Endodermal cell (in vitro differentiated cells): ENCODE results near the gene CYREN. TPM values are rescaled to one million over a fixed set of nuclear protein-coding genes. Genes with fewer than 3 reads are reported as not detected.

Experiments
- DNase-seq: peaks from one replicate; pipeline ENCODE4 v3.0.0-alpha.2; 2017
- H3K27ac ChIP-seq: 2 replicates; pipeline ENCODE4 v1.5.1; 2013; ENCODE audit warnings: mild to moderate bottlenecking, low read depth, low read length, moderate library complexity
- H3K27me3 ChIP-seq: 2 replicates; pipeline ENCODE4 v1.6.1; 2013; ENCODE audit warnings: mild to moderate bottlenecking, low read length, moderate library complexity; ENCODE audit not compliant: insufficient read depth, control insufficient read depth, poor library complexity, severe bottlenecking
- H3K36me3 ChIP-seq: 2 replicates; pipeline ENCODE4 v1.7.0; 2013; ENCODE audit warnings: mild to moderate bottlenecking, low read length, moderate library complexity; ENCODE audit not compliant: control insufficient read depth, insufficient read depth
- H3K4me1 ChIP-seq: one replicate; pipeline ENCODE4 v1.7.0; 2013; ENCODE audit warnings: low read length; ENCODE audit not compliant: control insufficient read depth, insufficient read depth
- H3K4me3 ChIP-seq: 2 replicates; pipeline ENCODE4 v1.5.1; 2013; ENCODE audit warnings: mild to moderate bottlenecking, low read length, moderate library complexity
- H3K9ac ChIP-seq: 2 replicates; pipeline ENCODE4 v1.6.1; 2013; ENCODE audit warnings: mild to moderate bottlenecking, low read length, moderate library complexity; ENCODE audit not compliant: poor library complexity, severe bottlenecking; ENCODE audit errors: extremely low read depth
- H3K9me3 ChIP-seq: 2 replicates; pipeline ENCODE4 v1.6.1; 2013; ENCODE audit warnings: mild to moderate bottlenecking, low read length, moderate library complexity; ENCODE audit not compliant: control insufficient read depth
- H3K27ac Mint-ChIP-seq: 2 replicates; pipeline ENCODE4 v1.8.0; 2020; ENCODE audit warnings: mixed read lengths
- H3K27me3 Mint-ChIP-seq: 2 replicates; pipeline ENCODE4 v1.8.0; 2021; ENCODE audit warnings: mild to moderate bottlenecking, mixed read lengths; ENCODE audit not compliant: insufficient read depth
- H3K36me3 Mint-ChIP-seq: 2 replicates; pipeline ENCODE4 v1.8.0; 2020; ENCODE audit warnings: low read depth, mixed read lengths
- H3K4me1 Mint-ChIP-seq: 2 replicates; pipeline ENCODE4 v1.8.0; 2020; ENCODE audit warnings: mixed read lengths
- H3K4me3 Mint-ChIP-seq: 2 replicates; pipeline ENCODE4 v1.8.0; 2020; ENCODE audit warnings: mild to moderate bottlenecking, moderate library complexity, mixed read lengths
- H3K9me3 Mint-ChIP-seq: 2 replicates; pipeline ENCODE4 v1.8.0; 2020; ENCODE audit warnings: mild to moderate bottlenecking, mixed read lengths
- CTCF ChIP-seq: fragments of 200-600 bp; sonication (generic); conservative IDR thresholded peaks from 2 replicates; pipeline ENCODE4 v1.5.0; 2021; ENCODE audit warnings: antibody characterized with exemption, mild to moderate bottlenecking
- WGBS, 2 experiments: methylation state at CpG; one replicate each; pipeline versions ENCODE4 v1.1.5 to v1.1.7; 2013; ENCODE audit warnings: missing lambda C conversion rate in 2 of 2, mixed read lengths in 1 of 2; ENCODE audit not compliant: insufficient coverage in 1 of 2, insufficient read length in 1 of 2; 5-methylcytosine and 5-hydroxymethylcytosine counted together
- total RNA-seq, 2 donors: library from RNA; stranded (reverse); fragmentation: NEBNext Ultra II Directional in 1 of 2; extraction: Animal tissue kit (Norgen Biotek cat#: 25700) in 1 of 2; gene quantifications; 2 replicates in 1 of 2; 3 replicates in 1 of 2; pipeline ENCODE4 v1.2.1, GENCODE V29; 2021

The CYREN gene
- total RNA-seq, 2 donors from 2014 or later: 60.6 to 67.8 TPM

GRCh38 chr7:135160098-135160857, 10.2 kb downstream of the CYREN start:
- TF ChIP-seq CTCF: no peak
- no peak overlapping the region for H3K9ac ChIP-seq
- no peak for DNase-seq
- no peaks in the 10 kb centered on the region for H3K27me3 ChIP-seq
- H3K27ac Mint-ChIP-seq: peak overlapping the region; percentile 19
- 94 to 100% methylated on average over 2 to 5 of the region's 5 CpGs for WGBS, 2 experiments
- no peak overlapping the region for H3K4me3 Mint-ChIP-seq
- peaks cover 16% of the 10 kb centered on the region for H3K4me1 Mint-ChIP-seq
- peak overlapping the region; percentile 42 for H3K27ac ChIP-seq
- peaks cover 14% of the 10 kb centered on the region for H3K36me3 ChIP-seq
- peaks cover 77% of the 10 kb centered on the region for H3K36me3 Mint-ChIP-seq
- H3K27me3 Mint-ChIP-seq: no peaks in the 10 kb centered on the region
- H3K4me1 ChIP-seq: peaks cover 4% of the 10 kb centered on the region
- H3K9me3 Mint-ChIP-seq: peaks cover 43% of the 10 kb centered on the region
- no peak overlapping the region for H3K4me3 ChIP-seq
- peaks cover 40% of the 10 kb centered on the region for H3K9me3 ChIP-seq

GRCh38 chr7:135159359-135160085, 11.0 kb downstream of the CYREN start:
- H3K27me3 ChIP-seq: no peaks in the 10 kb centered on the region
- no peak overlapping the region for H3K9ac ChIP-seq
- no peak overlapping the region for H3K27ac Mint-ChIP-seq
- H3K36me3 ChIP-seq: peaks cover 10% of the 10 kb centered on the region
- no peaks in the 10 kb centered on the region for H3K27me3 Mint-ChIP-seq
- peaks cover 71% of the 10 kb centered on the region for H3K36me3 Mint-ChIP-seq
- peaks cover 50% of the 10 kb centered on the region for H3K9me3 Mint-ChIP-seq
- H3K27ac ChIP-seq: no peak overlapping the region
- H3K4me1 Mint-ChIP-seq: peaks cover 16% of the 10 kb centered on the region
- peaks cover 46% of the 10 kb centered on the region for H3K9me3 ChIP-seq
- no peak for TF ChIP-seq CTCF
- no peak for DNase-seq
- H3K4me1 ChIP-seq: peaks cover 4% of the 10 kb centered on the region
- H3K4me3 ChIP-seq: no peak overlapping the region
- 78 to 90% methylated on average over 1 to 2 of the region's 2 CpGs for WGBS, 2 experiments
- H3K4me3 Mint-ChIP-seq: no peak overlapping the region

- H3K36me3 Mint-ChIP-seq: peaks cover 66% of the 10 kb centered on the region
Measured at GRCh38 chr7:135158874-135159273, 11.6 kb downstream of the CYREN start.

More at GRCh38 chr7:135158874-135159273, 11.6 kb downstream of the CYREN start:
- Histone ChIP-seq H3K27me3 (no peaks in the 10 kb centered on the region), H3K9me3 (peaks cover 46% of the 10 kb centered on the region), H3K9ac (no peak overlapping the region), H3K36me3 (peaks cover 4% of the 10 kb centered on the region), H3K4me3 (no peak overlapping the region), H3K27ac (no peak overlapping the region), H3K4me1 (peaks cover 4% of the 10 kb centered on the region)
- Mint-ChIP-seq H3K27me3 (no peaks in the 10 kb centered on the region), H3K9me3 (peaks cover 54% of the 10 kb centered on the region), H3K4me3 (no peak overlapping the region), H3K4me1 (peaks cover 16% of the 10 kb centered on the region), H3K27ac (no peak overlapping the region)
- 92 to 94% methylated on average over 4 to 6 of the region's 6 CpGs for WGBS, 2 experiments
- no peak for DNase-seq
- no peak for TF ChIP-seq CTCF
